Thyroid gland (tissue), 4 donors: ENCODE data around the gene GAMT.

ENCODE experiments used
- POLR2A ChIP-seq, 2 donors: fragments of 450-650 bp; IDR thresholded peaks; one replicate each; pipeline ENCODE4 v1.6.1; 2017; ENCODE audit warnings: antibody characterized with exemption in 2 of 2, mild to moderate bottlenecking in 2 of 2, moderate library complexity in 1 of 2
- TF ChIP-seq, protein P1 (sequence below), 6 experiments: fragments of 200-600 bp in 3 of 6; fragments of 450-650 bp in 3 of 6; sonication (generic) in 3 of 6; IDR thresholded peaks; one replicate each; pipeline ENCODE4 v1.5.1; 2016 to 2019; ENCODE audit warnings: antibody characterized with exemption in 6 of 6, mild to moderate bottlenecking in 2 of 6, inconsistent platforms in 1 of 6, moderate library complexity in 1 of 6

DNA sequence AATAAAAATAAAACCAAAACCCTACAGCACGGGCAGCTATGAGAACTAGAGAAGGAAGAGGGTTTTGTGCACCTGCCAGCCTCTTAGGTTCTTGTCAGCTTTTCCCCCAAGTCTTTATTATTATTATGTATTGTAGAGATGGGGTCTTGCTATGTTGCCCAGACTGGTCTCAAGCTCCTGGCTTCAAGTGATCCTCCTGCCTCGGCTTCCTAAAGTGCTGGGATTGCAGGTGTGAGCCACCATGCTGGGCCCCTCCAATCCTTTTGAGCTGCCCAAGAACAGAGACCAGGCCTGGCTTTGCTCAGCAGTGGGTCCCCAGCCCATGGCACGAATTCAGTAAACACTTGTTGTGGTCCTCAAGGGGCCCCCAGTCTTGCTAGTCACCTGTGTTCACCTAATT lies 19.1 kb downstream of the GAMT start:
- TF ChIP-seq, protein P1, sequence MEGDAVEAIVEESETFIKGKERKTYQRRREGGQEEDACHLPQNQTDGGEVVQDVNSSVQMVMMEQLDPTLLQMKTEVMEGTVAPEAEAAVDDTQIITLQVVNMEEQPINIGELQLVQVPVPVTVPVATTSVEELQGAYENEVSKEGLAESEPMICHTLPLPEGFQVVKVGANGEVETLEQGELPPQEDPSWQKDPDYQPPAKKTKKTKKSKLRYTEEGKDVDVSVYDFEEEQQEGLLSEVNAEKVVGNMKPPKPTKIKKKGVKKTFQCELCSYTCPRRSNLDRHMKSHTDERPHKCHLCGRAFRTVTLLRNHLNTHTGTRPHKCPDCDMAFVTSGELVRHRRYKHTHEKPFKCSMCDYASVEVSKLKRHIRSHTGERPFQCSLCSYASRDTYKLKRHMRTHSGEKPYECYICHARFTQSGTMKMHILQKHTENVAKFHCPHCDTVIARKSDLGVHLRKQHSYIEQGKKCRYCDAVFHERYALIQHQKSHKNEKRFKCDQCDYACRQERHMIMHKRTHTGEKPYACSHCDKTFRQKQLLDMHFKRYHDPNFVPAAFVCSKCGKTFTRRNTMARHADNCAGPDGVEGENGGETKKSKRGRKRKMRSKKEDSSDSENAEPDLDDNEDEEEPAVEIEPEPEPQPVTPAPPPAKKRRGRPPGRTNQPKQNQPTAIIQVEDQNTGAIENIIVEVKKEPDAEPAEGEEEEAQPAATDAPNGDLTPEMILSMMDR (IDR thresholded peaks at IDR 0.05): no peak
- TF ChIP-seq POLR2A (IDR thresholded peaks at IDR 0.05): no peak
